ENCODE measurements around the gene EBF3.

DNA sequence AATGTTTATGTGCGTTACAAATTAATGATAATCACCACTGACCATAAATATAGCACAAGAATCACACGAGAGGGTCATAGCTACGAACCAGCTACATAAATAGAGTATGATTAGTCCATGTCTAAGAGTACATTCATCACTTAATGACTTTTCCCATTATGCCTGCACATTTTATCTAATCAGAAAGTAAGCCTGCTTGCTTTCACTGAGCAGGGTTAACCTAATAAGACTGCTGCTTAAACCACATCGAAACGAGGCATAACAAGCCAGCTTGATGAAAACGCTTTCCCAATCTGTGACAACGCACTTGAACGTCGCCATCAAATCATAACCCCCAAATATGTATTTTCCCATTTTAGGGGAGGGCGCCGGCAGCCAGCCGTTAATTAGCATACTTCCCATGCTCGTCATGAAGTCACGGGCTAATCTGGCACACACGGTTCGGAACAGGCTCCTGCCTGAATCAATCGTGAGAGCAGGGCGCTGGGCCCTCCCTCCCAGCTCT is 71.5 kb downstream of the EBF3 start:
- TF ChIP-seq CTCF (IDR thresholded peaks at IDR 0.05) (no peak), POLR2A (IDR thresholded peaks at IDR 0.05) (no peak)
